ENCODE results near the gene CYP27B1.

The CYP27B1 gene

DNA sequence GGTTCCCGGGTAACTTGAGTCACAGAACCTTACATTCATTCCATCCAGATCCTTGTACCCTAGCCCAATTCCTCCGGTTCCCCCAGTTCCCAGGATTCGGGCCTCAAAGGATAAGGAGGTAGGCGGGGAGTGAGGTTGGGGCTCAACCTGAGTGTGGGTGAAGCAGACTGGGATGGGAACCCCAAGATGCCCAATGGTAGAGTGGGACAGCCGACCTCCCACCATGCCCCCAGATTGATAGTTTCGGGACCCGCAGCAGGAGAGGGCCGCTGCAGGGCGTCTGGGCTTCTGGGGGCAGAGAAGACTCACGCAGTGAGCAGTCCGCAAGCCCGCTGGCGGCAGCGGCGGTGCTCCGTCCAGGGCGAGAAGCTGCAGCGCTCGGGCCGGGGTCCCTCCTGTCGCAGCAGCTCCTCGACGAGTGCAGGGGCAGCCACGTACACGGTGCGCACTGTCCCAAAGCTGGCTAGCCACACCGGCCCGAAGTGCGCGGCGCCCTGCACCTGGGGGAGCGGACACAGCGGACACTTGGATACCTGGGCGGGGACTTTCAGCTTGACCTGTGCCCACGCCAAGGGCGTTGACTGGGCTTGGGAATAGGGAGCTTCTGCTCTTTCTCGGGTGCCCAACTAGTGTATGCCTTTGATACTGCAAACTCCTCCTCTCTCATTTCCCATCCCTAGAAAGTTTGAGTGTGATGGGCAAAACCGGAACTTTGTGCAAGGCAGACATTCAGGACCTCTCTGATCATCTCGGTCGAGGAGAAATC, 997 bp downstream of the CYP27B1 start:
- DNase-seq (ENCODE audit: low spot score), result no peak

DNA sequence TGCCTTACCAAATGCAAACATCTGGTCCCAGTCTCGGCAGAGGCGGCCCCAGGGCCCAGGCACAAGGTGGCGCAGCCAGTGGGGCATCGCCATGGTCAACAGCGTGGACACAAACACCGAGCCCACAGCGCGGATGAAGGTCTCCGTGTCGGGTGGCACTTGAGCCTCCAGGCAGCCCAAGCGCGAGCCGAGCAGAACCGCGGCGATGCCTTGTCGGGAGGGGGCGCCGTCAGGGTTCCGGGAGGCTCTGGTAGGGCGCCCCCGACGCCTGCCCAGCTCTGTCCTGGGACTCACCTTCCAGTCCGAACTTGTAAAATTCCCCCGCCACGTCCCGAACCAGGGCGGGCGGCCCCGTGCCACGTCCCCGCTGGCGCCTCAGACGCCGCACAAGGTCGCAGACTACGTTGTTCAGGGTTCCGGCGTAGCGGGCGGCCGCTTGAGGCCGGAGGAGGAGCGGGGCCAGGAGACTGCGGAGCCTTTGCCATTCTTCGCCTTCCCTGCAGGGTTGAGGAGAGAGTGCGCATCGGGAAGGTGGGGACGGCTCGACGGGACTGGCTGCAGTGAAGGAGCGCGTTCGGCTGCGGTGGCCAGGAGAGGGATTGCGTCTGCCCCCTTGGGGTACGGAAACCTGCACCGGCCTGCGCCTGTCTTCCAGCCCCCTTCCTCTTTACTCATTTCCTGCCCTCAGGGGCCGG, 1.7 kb downstream of the CYP27B1 start:
- no peak for DNase-seq (ENCODE audit: low spot score)

DNA sequence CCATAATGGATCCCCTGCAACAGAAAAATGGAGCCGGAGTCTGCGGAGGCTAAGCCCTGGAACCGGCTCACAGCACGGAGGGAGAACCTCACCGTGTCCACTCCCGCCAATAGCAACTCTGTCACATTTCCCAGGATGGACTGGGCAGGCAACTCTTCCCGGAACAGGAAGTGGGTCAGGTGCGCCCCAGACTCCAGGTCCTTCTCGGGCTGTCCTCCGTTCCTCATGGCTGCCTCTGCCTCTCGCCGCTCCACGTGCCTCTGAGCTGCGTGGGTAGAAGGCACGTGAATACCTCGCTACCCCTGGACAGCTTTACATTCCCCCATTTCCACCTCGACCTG, 2.2 kb downstream of the CYP27B1 start:
- DNase-seq (ENCODE audit: low spot score), result no peak

DNA sequence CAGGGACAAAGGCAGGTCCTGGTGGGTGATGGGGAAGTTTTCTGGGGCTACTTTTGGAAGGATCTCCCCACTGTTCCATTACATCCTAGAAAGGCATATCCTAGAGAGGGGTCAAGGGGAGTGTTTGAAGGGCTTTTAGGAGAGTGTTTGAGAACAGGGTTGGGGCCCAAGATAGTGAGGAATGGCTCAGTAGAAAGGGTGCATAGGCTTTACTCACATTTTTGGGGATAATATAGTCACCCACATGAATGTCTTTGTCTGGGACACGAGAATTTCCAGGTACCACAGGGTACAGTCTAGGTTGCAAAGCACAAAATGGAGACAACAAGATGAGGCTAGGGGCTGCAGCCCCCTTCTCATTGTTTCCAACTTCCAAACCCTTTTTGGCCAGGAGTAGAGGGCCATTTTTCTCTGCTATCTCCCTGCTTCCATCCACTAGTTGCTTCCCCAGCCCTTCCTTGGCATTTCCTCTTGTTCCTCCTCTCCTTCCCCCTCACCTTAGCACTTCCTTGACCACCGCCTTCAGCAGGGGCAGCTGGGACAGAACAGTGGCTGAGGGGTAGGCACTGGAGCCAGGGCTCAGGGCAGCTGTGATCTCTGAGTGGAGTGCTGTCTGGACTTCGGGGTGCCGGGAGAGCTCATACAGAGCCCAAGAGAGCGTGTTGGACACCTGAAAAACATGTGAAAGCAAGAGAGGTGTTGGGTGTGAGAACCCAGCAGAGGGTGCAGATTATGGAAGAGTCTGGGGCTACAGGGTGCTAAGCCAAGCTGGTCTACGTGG, 2.8 kb downstream of the CYP27B1 start:
- no peak for DNase-seq (ENCODE audit: low spot score)

DNA sequence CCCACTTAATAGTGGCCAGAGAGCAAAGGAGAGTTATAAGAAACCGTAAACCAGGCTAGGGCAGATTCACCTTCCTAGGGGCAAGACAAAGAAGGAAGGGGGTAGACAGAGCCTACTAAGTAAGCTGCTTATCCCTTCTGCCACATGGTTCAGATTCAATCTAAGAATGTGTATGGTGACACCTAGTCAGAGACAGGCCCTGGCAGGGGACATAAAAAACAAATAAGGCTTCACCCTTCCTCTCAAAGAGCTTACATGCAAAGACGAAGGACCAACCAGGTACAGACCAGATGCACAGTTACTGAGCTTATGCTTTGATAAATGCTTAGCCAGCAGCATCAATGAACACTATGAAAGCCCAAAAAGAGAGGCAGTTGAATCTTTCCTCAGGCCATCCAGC, 4.4 kb downstream of the CYP27B1 start:
- DNase-seq (ENCODE audit: low spot score), result no peak

DNA sequence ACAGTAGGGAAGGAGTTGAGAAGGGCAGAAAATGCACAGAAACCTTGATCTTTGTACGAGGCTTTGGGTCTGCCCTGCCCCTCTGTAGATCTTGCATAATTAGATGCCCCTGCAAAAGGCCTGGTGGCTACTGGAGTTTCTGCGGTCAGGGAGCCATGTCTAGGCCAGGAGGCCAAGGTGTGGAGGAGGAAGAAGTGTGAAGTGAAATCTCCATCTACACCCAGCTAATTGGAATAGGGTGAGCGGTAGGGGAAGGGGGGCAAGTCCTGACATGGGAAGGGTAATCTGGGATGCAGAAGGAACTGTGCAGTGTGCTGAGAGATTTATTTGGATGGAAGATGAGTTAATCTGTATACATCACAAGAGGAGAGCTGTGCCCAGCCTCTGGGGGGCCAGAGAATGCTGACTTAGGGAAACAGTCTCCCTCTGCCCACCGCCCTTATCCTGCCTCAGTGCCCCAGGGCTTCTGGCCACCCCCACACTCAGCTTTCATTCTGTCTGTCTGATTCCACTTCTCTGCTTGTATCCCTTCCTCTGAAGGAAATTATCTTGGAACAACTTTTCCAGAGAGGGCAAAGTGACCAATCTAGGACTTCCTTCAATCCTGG, 5.4 kb downstream of the CYP27B1 start:
- DNase-seq (ENCODE audit: low spot score), result no peak

DNA sequence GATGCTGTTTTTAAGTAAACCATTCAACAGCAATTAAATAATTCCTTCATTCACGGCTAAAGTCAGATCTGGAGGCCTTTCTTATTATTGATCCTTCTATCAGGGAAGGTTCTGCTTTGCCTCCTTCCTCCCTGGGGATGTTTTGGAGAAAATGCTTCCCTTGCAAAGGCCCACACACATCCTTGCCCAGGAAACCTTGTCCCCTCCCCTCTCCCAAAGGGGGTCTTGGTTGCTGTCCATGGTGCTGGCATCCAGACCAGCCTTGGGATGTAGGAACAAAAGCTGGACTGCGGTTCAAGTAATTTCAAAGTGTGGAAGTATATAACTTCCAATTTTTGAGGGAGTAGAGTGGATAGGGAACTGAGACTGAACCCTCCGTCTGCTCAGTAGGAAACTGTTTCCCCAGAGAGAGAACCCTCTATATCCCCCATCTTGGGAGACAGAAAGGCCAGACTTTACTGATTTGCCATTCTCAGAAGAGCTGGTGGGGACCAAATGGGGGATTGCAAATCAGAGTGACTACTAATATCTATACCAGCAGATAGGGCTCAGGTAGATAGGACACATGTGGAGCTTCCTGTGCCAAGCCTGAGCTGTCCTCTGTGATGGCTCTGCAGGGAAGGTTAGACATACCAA, 6.4 kb downstream of the CYP27B1 start:
- no peak for DNase-seq (ENCODE audit: low spot score)

DNA sequence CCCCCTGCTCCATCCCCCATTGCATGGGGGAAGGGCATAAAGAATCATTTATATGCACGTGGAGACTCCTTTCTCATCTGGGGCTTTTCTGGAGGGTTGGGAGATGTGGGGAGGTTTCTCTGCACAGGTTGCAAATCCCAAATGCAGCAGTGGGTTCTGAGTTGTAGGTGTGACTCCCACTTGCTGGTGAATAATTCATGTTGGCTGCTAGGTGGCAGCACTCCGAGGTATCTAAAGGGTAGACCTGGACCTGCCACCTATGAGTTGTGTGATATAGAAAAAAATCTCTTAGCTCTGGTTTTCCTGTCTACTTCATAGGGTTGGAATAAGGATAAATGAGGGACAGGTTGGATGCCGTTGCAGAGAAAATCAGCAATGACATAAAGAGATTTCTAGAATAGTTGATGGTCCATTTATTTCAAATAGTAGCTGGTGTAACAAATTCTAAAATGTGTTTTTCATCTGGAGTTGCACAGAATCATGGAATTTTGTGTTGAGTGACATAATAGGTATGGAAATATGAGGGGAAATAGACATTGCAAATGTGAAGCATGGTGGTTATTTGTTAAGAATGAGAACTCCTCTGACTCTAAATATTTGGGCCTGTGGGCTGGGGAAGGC, 7.4 kb downstream of the CYP27B1 start:
- DNase-seq (ENCODE audit: low spot score), result no peak

DNA sequence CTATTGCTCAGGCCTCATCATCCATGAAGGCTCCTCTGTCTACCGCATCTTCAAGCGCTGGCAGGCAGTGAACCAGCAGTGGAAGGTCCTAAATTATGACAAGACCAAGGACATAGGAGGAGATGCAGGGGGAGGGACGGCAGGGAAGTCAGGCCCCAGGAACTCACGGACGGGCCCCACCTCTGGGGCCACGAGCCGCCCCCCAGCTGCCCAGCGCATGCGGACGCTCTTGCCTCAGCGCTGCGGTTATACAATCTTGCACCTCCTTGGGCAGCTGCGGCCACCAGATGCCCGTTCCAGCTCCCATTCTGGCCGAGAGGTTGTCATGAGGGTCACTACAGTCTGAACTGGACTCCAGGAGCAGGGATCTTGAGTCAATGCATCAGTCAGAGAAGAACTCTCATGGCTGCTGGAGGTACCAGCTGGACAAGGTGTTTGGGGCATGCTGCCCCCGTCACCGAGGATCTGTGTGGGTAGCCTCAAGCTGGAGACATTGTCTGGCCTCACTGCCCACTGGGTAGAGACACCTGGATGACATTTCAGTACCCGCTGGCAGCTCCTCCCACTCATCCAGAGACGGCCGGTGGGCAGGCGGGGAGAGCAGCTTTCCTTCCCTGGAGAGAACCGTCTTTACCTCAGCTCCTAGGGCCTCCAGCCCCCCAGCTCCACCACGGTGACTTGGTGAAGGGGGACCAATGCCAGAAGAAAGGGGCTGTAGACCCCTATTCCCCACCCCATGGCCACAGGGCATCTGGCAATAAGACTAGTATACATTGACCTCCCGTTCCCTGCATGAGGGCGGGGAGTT, 8.1 kb downstream of the CYP27B1 start:
- DNase-seq (ENCODE audit: low spot score), result peak; percentile 60

DNA sequence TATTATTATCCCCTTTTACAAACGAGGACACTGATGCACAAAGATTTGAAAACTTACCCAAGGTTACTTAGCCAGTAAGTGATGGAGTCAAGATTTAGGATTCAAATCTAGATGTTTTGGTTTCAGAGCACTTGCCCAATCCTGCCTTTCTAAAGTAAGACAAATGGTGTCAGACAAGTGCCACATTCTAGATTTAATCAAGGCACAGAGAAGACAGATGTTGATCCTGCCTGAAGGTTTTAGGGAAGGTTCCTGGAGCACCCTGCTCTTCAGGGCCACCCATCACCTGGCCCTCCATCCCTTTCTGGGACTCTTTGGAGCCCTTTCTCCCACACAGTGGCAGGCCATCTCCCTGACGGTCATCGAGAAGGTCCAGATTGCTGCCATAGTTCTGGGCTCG, 9.1 kb downstream of the CYP27B1 start:
- DNase-seq (ENCODE audit: low spot score), result no peak

DNA sequence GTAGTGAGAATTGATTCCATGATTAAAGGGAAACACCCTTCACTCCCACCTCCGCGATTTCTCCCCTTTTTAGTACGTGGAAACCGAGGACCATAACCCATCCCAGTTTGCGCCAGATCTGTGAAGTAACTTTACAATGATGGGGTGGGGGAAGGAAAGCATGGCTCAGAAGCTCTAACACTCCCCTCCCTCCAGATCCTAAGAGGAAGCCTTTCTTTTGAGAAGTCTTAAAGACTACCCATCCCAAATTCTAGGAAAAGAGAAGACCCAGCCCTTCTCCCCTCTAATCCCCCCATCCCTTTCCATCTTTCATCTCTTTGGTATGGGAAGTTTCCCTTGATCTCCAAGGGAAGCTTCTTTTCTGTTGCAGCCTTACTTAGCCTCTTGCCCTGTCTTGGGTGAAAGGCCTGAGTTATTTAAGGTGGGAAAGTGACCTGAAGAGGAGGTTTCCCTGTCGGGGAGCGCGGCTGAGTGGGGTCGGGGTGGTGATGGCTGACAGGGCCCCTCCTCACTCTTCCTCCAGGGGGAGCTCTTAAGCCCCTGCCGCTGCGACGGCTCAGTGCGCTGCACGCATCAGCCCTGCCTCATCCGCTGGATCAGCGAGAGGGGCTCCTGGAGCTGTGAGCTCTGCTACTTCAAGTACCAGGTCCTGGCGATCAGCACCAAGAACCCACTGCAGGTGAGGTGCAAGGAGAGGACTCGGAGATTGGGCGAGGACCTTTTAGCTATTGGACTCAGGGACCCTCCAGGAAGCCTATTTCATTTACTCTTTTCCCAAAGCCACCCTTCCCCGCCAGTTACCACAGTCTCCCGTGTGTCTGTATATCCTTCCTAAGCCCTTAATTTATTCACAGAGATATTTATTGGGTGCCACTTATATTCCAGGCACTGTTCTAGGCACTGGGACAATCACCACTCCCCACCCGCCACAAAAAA, 10.2 kb downstream of the CYP27B1 start:
- DNase-seq (ENCODE audit: low spot score), result peak; percentile 65

DNA sequence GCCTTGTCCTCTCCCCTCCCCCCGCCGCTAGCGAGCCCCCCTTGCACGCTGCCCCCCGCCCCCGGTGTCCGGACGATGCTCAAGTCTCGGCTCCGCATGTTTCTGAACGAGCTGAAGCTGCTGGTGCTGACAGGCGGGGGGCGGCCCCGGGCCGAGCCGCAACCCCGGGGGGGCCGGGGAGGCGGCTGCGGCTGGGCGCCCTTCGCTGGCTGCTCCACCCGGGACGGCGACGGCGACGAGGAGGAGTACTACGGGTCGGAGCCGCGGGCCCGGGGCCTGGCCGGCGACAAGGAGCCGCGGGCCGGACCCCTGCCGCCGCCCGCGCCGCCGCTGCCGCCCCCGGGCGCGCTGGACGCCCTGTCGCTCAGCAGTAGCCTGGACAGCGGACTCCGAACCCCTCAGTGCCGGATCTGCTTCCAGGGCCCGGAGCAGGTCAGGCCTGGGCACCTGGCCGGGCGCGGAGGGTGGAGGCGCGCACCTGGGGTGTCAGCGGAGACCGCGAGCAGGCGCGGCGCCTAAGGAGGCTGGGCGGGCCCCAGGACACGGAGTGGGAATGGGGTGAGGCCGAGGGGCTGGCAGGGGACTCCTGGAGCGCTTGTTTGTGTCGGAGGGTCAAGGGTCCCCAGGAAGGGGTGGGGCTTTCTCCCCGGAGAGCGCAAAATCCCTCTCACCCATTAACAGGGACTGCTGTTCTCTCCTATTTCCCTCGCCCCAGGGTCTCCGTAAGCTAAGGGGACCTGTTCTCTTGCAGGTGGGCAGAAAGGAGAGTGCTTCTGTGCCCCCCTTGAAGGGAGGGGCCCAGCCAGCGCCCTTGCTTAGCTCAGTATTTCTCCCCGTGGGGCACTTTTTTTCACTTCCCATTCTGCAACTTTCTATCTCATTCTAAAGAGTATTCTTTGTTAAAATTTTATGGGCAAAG, 11.2 kb downstream of the CYP27B1 start:
- DNase-seq (ENCODE audit: low spot score), result no peak

DNA sequence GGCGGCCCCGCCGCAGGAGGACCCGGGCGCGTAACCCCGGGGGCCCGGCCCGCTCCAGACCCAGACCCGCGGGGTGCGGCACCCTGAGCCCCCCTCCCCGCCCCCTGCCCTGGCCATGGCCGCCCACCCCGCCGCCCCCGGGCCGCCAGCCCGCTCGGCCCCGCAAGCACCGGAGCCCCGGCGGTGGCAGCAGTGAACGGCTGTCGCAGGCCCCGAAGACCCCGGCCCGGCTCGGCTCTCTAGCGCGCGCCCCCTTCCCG, 11.8 kb downstream of the CYP27B1 start:
- no peak for DNase-seq (ENCODE audit: low spot score)

DNA sequence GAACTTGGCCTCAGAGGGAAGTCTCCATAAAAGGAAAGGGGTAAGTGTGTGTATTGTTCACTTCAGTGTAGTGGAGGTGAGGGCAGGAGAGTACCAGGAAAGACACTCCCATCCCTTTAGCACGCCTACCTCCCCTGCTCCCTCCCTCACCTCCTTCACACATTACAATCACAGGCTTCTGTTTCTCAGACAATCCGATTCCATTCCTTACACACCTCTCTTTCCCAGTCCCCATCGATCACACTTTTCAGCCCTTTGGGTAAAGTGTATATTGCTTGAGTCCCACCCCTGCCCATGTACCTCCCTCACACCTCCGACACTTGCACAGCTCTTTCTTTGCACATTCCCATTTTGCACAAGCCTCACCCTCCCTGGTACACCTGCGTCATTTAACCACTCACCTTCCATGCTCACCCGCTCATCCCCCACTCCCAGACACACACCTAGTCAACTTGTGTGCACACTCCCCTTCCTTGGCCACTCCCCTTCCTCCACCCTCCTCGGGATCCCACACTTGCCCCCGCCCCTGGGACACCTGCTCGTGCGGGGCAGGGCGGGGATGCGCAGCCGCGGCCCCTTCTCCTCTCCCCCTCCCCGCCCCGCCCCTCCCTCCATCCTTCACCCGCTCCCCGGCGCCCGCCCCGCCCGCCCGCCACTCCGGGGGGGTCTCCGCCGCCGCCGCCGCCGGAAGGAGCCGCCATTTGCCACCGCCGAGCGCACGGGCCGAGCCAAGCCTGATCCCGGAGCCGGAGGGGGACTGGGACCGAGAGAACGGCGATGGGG, 12.3 kb downstream of the CYP27B1 start, which contains the start of gene MARCHF9:
Gene MARCHF9 (plus strand): TSS at position 693 of the 783 bp plus-strand sequence. CDS start 426 bp downstream, outside the sequence.
- DNase-seq (ENCODE audit: low spot score), result no peak

DNA sequence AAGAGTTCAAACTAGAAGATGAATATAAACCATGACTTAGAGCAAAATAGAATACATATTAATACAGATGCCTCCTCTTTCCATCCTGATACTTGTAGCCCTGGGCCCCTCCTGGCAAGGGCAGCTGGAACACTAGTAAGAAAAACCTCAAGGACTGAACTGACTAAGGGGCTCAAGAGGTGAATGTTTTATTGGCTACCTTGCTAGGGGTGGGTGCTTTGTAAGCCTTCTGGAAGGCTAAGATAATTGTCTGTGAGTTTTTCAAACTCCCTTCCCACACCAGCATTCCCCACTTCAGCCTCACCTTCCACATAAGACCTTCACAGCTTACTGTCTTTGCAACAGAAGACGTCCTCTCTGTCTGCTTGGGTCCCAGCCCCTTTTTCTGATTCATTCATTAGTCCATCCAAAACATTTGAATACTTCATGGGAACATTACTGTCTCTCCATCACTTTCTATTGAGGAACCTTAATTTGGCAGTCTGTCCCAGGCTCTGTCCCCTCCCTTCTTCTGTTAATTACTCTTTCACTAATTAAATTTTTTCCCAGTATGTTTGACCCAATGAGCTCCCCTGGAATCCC, 13.0 kb downstream of the CYP27B1 start:
- no peak for DNase-seq (ENCODE audit: low spot score)

DNA sequence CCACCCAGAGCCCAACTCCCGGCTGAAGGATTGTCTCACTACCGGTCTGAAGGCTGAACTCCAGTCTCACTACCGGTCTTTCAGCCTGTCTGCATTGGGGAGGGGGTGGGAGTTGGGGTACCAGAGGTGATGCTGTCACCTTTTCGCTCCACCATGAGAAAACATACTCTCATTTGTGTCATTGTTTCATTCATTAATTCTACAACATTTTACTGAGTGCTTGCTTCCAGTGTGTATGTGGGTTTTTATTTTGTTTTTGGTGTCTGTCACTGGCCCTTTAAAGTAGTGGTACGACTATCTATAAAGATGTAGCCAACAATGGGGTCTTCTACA, 14.2 kb downstream of the CYP27B1 start:
- DNase-seq (ENCODE audit: low spot score), result no peak

DNA sequence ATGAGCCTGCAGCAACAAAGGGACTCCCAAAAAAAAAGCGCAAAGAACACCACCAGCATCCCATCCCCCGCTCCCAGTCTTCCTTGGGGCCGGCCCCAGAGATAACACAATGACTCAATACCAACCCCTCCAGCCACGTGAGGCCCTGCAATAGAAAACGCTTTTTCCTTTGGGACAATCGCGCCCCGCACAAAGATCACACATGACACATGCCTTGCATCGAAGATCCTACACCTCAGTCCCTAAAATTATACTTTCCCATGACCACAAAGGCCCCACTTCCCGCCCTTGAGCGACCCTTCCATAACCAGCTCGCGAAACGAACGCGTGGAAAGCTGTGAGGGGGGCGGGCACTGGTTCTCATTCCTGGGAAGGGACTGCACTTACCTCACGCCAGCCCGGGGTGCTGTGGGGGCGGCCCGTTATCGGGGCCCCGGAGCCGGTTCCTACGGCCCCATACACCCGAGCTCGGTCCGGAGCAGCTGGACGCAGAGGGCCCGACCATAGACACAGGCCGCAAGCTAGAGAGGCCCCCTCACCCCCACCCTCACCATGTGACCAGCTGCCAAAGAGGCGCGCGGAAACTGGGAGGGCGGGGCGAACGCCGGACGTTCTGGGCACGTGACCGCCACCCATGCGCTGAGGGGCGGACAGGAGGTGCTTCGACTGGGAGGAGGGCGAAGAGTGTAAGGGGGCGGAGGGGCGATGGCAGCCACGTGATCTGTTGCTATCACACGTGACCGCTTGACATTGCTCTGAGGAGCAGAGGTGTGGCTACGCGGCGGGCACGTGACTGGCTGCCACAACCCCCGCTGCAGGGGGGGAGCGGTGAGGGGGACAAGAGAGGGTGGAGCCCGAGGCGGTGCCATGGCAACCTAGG, 14.8 kb downstream of the CYP27B1 start, which contains the start of gene CDK4:
Gene CDK4 (minus strand): TSS at position 523 of the 880 bp plus-strand sequence. CDS start 593 bp downstream, outside the sequence.
- peak; percentile 99 for DNase-seq (ENCODE audit: low spot score)

Data from left forelimb (tissue), 1 donor.